22Rv1 (cell line): Measurements from ENCODE around the gene ZNF362.

Source experiments
- ZFX ChIP-seq: fragments of 450-650 bp; IDR thresholded peaks from 2 replicates; pipeline ENCODE4 v1.6.1; 2017; ENCODE audit warnings: antibody characterized with exemption, borderline replicate concordance
- TF ChIP-seq, protein P1 (sequence below): fragments of 450-650 bp; IDR thresholded peaks from 2 replicates; pipeline ENCODE4 v1.5.1; 2017; ENCODE audit warnings: mild to moderate bottlenecking

DNA sequence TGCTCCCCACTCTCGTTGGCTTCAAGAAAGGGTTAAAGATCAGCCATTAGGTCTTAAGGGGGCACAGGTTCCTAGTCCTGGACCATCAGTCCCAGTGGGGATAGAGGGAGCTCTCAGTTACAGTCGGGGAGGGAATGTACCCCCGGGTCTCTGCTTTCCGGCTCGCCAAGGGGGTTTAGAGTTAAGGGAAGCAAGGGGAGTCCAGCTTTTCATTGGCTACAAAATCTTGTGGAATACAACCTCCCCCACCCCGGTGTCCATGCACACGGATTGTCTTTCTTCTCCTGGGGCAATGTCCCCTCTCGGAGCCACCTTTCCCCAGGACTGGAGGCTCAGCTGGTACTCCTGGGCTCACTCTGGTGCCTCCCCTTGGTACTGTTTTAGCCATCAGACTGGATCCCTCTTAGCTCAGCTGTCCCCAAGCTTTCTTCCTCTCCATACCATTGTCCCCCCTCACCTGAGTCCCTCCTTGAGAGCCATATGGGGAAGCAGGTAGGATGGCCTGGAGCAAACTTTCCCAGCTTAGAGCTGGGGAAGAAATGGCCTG is 64.4 kb downstream of the ZNF362 start, which contains the start of gene A3GALT2:
- TF ChIP-seq, protein P1, sequence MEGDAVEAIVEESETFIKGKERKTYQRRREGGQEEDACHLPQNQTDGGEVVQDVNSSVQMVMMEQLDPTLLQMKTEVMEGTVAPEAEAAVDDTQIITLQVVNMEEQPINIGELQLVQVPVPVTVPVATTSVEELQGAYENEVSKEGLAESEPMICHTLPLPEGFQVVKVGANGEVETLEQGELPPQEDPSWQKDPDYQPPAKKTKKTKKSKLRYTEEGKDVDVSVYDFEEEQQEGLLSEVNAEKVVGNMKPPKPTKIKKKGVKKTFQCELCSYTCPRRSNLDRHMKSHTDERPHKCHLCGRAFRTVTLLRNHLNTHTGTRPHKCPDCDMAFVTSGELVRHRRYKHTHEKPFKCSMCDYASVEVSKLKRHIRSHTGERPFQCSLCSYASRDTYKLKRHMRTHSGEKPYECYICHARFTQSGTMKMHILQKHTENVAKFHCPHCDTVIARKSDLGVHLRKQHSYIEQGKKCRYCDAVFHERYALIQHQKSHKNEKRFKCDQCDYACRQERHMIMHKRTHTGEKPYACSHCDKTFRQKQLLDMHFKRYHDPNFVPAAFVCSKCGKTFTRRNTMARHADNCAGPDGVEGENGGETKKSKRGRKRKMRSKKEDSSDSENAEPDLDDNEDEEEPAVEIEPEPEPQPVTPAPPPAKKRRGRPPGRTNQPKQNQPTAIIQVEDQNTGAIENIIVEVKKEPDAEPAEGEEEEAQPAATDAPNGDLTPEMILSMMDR = no peak
- no peak for TF ChIP-seq ZFX
